ENCODE data around the gene CNGA1. TPM values are rescaled to one million over a fixed set of nuclear protein-coding genes. Genes with fewer than 3 reads are reported as not detected.
A peak's percentile ranks its signal among the peaks of the same experiment; 100 is the strongest.

The CNGA1 gene
- polyA plus RNA-seq (ENCODE audit: insufficient read length in 4 of 4): 1 to 10 TPM in 3 of 4 donors, under 1 TPM in 1; 0.16 to 7.3 (median 4.6) TPM

- DNase-seq (ENCODE audit: low read depth in 4 of 4, low spot score in 3 of 4): peak; percentile 48 to 65 (median 56)
These were observed at the start of gene CNGA1, which contains the start of gene NIPAL1 for GRCh38 chr4:48016141-48017107. Gene CNGA1, minus strand, starts transcription at chr4:48016681. Its CDS starts 63,992 bp downstream, at chr4:47952689. Gene NIPAL1, plus strand, starts transcription at chr4:48016772. Its CDS starts 68 bp downstream, at chr4:48016840.

GRCh38 chr4:48065587-48066052 lies 49.1 kb upstream of the CNGA1 start:
- no peak for DNase-seq (ENCODE audit: low read depth in 4 of 4, low spot score in 3 of 4)

DNA sequence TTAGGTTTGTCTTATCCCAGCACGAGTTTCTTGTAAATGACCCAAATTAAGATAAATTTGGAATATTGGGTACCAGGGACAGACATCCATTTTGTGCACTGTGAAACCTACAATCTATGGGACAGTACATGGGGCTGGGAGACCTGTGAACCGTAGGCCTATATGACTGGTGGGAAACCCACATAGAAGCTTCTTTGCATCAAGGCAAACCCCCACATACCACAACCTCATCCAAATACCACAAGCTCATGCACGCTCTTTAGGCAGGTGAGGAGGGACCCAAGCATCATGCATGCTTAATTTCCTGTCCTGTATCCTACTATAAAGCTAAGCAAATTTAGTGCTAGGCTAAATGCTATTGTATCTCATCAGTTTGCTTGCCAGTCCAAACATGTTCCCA lies 47.9 kb upstream of the CNGA1 start:
- no peak for DNase-seq (ENCODE audit: low read depth in 4 of 4, low spot score in 3 of 4)

GRCh38 chr4:48058617-48059530 lies 42.4 kb upstream of the CNGA1 start:
- DNase-seq (ENCODE audit: low read depth in 4 of 4, low spot score in 3 of 4): no peak

GRCh38 chr4:48051078-48051477 lies 34.6 kb upstream of the CNGA1 start:
- DNase-seq (ENCODE audit: low read depth in 4 of 4, low spot score in 3 of 4): no peak

- DNase-seq (ENCODE audit: low read depth in 4 of 4, low spot score in 3 of 4): no peak
These were observed 33.0 kb upstream of the CNGA1 start for GRCh38 chr4:48049483-48049882.

DNA sequence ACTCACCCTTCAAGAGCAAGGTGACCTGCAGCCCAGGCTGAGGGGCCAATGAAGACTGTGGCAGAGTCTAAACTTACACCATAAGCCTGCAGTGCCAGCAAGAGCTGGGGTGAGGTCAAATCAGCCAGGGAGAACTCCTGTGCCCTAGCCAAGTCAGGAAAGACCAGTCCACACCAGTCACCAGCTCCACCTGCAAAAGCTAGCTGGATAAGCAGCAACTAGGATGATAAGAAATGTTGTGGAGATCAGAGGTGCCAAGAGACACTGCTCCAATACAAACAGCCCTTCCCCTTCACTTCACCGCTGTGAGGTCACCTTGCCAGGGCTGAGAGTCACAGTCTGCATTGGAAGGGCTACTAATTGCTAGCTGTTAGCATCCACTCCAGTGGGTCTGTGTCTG lies 31.4 kb upstream of the CNGA1 start:
- no peak for DNase-seq (ENCODE audit: low read depth in 4 of 4, low spot score in 3 of 4)

DNA sequence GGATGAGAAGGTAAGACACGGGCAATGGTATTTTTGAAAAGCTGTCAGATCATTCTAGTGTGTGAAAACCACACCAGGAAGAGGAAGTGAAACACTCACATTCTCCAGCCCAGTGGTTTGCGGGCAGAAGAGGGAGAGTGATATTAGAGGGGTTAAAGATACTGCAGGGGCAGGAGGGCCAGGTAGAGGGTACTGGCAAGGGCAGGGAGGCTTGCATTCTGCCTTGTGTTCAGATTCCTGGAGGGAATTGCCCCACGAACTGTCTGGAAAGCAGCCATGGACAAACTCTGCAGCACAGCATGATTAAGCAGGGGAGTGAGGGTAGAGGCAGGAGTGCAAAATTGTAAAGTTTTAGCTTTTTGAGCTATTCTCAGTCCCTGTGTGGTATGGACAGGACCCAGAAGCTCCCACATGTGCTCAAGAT lies 31.0 kb upstream of the CNGA1 start:
- DNase-seq (ENCODE audit: low read depth in 4 of 4, low spot score in 3 of 4): no peak

DNA sequence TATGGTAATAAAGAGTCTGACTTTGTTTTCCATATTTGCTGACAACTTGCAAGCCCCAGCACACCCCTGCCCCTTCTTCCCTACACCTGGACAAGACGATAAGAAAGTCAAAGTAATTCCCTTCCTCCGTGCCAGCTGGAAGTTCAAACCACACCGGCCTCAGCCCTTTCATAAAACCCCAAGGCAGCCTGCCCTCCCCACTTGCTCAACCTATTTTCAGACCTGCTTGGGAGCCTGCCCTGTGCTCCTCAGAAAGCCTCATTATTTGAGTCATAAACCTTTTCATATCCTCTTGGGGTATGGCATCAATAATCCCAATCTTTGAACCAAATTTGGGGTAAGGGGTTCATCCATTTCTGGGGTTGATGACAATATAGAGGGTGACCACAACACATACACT lies 29.6 kb upstream of the CNGA1 start:
- no peak for DNase-seq (ENCODE audit: low read depth in 4 of 4, low spot score in 3 of 4)

GRCh38 chr4:48044298-48044697 lies 27.8 kb upstream of the CNGA1 start:
- no peak for DNase-seq (ENCODE audit: low read depth in 4 of 4, low spot score in 3 of 4)

GRCh38 chr4:48043504-48043903 lies 27.0 kb upstream of the CNGA1 start:
- DNase-seq (ENCODE audit: low read depth in 4 of 4, low spot score in 3 of 4): no peak

GRCh38 chr4:48042979-48043461 lies 26.5 kb upstream of the CNGA1 start:
- DNase-seq (ENCODE audit: low read depth in 4 of 4, low spot score in 3 of 4): no peak

DNA sequence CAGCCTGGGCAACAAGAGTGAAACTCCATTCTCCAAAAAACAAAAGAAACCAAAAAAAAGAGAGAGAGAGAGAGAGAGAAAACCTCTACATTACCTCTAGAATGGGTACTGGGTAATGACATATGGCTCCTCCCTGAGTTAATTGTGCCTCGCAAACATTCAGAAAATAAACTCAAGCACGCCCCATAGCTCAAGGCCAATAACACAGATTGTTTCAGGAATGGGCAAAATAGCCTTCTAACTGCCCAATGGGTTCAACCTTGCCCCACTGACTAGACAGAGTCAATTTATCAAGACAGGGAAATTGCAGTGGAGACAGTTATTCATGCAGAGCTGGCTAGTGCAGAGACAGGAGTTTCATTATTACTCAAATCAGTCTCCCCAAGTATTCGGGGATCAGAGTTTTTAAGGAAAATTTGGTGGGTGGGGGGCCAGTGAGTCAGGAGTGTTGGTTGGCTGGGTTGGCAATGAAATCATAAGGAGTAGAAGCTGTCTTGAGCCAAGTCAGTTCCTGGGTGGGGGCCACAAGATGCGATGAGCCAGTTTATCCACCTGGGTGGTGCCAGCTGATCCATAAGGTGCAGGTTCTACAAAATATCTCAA lies 25.2 kb upstream of the CNGA1 start:
- no peak for DNase-seq (ENCODE audit: low read depth in 4 of 4, low spot score in 3 of 4)

DNA sequence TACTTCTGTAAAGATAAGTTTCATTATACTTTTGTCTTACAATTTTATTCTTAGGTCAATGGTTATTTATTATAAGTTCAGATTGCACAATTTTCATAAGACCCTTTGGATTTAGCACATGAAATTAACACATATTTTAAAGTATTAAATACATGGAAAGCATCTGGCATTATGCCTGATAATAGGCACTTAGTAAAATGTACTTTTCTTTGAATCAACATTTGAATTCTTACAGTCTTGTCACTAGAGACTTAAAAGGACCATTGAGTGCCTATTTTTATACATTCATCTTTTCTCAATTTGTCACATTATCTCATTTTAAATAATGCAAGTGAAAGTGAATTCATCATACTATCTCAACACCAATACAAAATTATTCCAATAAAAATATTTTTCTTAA lies 23.1 kb upstream of the CNGA1 start:
- DNase-seq (ENCODE audit: low read depth in 4 of 4, low spot score in 3 of 4): no peak

- no peak for DNase-seq (ENCODE audit: low read depth in 4 of 4, low spot score in 3 of 4)
These were observed 22.2 kb upstream of the CNGA1 start for GRCh38 chr4:48038666-48039065.

DNA sequence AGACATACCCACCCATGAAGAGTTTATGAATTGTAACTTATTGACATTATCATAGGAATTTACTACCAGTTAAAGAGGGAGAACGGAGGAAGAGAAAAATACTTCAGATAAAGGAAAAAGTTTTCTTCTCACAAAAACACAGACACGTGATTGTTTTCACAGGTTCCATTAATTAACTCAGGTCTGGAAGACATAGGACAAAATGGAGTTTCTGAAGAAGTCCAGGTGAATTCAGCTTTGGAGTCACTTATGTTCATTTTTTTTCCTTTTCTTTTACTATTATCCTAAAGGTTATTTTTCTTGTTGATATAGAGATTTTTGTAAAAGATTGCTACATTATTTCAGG lies 20.6 kb upstream of the CNGA1 start:
- no peak for DNase-seq (ENCODE audit: low read depth in 4 of 4, low spot score in 3 of 4)

GRCh38 chr4:48035952-48036351 lies 19.5 kb upstream of the CNGA1 start:
- DNase-seq (ENCODE audit: low read depth in 4 of 4, low spot score in 3 of 4): no peak

DNA sequence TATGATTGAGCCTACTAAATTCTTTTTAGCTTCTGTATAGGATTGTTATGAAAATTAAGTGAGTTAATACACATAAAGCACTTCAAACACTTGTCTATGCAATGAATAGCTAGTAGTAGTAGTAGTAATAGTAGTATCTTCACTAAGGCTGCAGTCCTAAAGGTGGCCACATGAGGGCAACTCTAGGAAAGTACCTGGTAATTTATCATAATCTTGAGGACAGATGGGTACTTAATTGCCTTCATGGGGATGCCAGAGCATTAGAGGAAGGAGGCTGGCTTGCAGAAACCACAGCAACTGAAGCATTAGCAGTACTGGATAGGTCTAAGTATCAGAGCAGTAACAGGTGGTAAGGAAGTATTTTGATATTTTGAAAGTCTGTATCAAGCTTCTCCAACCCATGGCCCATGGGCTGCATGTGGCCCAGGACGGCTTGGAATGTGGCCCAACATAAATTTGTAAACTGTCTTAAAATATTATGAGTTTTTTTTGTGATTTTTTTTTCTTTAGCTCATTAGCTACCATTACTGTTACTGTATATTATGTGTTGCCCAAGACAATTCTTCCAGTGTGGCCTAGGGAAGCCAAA lies 17.4 kb upstream of the CNGA1 start:
- DNase-seq (ENCODE audit: low read depth in 4 of 4, low spot score in 3 of 4): no peak

GRCh38 chr4:48033412-48033811 lies 16.9 kb upstream of the CNGA1 start:
- no peak for DNase-seq (ENCODE audit: low read depth in 4 of 4, low spot score in 3 of 4)

DNA sequence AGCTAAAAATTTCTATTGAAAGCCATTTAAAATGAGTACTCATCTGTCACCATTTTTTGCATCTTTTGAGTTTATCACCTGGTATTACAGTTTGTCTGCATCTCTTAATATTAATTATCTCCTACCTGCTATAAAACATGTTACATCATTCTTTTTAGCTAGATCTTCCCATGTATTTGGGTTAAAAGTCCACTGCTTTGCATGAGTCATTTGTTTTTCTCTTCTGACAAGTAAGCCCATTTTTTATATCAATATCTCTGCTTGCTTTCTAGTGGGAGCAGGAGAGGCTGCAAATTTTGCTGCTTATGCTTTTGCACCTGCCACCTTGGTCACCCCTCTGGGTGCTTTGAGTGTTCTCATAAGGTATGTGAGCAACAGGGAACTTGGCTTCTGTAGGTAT lies 16.2 kb upstream of the CNGA1 start:
- no peak for DNase-seq (ENCODE audit: low read depth in 4 of 4, low spot score in 3 of 4)
